Esophagus muscularis mucosa (tissue), 4 donors: ENCODE measurements around the gene SPARCL1. TPM values are rescaled to one million over a fixed set of nuclear protein-coding genes. Genes with fewer than 3 reads are reported as not detected.

Experiments
- DNase-seq: peaks from one replicate; pipeline ENCODE4 v3.0.0-alpha.2; 2017; ENCODE audit errors: extremely low spot score
- H3K27ac ChIP-seq, 4 donors: fragments of 200-600 bp; sonication (generic); replicated peaks in 1 of 4; 1 replicate in 3 of 4; 2 replicates in 1 of 4; pipeline ENCODE4 v1.5.1; 2016 to 2019; ENCODE audit warnings: mild to moderate bottlenecking in 1 of 4
- H3K27me3 ChIP-seq, 4 donors: fragments of 200-600 bp; sonication (generic); one replicate each; pipeline versions ENCODE4 v1.5.1 to v1.6.0; 2016 to 2019
- H3K36me3 ChIP-seq, 4 donors: fragments of 200-600 bp; sonication (generic); one replicate each; pipeline ENCODE4 v1.5.1; 2016 to 2019
- H3K4me1 ChIP-seq, 4 donors: fragments of 200-600 bp; sonication (generic); one replicate each; pipeline ENCODE4 v1.5.1; 2016 to 2019
- H3K4me3 ChIP-seq, 4 donors: fragments of 200-600 bp; sonication (generic); 1 replicate in 2 of 4; 2 replicates in 2 of 4; pipeline ENCODE4 v1.5.1; 2016 to 2019; ENCODE audit warnings: mild to moderate bottlenecking in 4 of 4, moderate library complexity in 1 of 4
- H3K9me3 ChIP-seq, 4 donors: fragments of 200-600 bp; sonication (generic); 1 replicate in 3 of 4; 2 replicates in 1 of 4; pipeline ENCODE4 v1.5.1; 2016 to 2019
- CTCF ChIP-seq, 3 experiments: fragments of 200-600 bp in 2 of 3; fragments of 450-650 bp in 1 of 3; sonication (generic) in 2 of 3; IDR thresholded peaks; one replicate each; pipeline ENCODE4 v1.5.1; 2017 to 2019; ENCODE audit warnings: antibody characterized with exemption in 3 of 3, mild to moderate bottlenecking in 2 of 3, moderate library complexity in 1 of 3
- EP300 ChIP-seq: sonication (generic); formaldehyde crosslinking; IDR thresholded peaks from one replicate; pipeline ENCODE4 v1.6.1; 2017; ENCODE audit warnings: antibody characterized with exemption
- POLR2A ChIP-seq: fragments of 450-650 bp; IDR thresholded peaks from one replicate; pipeline ENCODE4 v1.6.1; 2017; ENCODE audit warnings: antibody characterized with exemption, moderate library complexity, mild to moderate bottlenecking, low read depth
- POLR2AphosphoS5 ChIP-seq, 2 donors: sonication (generic); formaldehyde crosslinking; IDR thresholded peaks; one replicate each; pipeline ENCODE4 v1.6.1; 2017; ENCODE audit warnings: antibody characterized with exemption in 2 of 2
- WGBS: methylation state at CpG from one replicate; pipeline ENCODE4 v1.1.5; 2018; 5-methylcytosine and 5-hydroxymethylcytosine counted together
- intact Hi-C: fragments of 100-400 bp; cut with DNase I; formaldehyde crosslinking; loops from one replicate; pipeline ENCODE4 v1.15.1; 2023
- total RNA-seq, 4 donors: library from RNA; depleted of rRNA; stranded (reverse); fragments of >200 nt; gene quantifications; one replicate each; pipeline versions ENCODE4 v1.1.0 to v1.2.1, GENCODE V29; 2016

SPARCL1 gene
- total RNA-seq, 4 donors from 2014 or later = 1,380 to 2,231 (median 1,856) TPM

DNA sequence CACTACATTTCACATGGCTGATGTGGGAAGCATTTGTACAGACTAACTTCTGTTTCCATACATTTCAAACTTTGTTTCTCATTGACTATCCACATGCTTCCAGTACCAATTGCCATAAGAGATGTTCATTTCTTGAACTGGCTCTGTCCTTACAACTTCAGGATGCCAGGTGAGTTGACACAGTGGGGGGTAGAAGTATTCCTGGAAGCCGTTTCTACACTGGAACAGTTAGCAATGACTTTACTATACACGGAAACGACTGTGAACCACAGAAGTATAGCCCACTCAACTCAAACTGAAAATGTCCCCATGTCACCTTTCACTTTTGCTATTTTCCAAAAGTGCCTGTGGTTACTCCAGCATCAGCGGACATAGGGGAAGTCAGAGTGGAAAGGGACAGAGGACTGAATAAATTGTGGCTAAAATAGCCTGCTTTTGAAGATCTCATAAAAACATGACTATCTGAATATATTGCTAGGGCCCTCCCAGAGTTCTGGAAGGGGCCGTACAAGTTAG lies 41.2 kb upstream of the SPARCL1 start:
- H3K4me1 ChIP-seq = no peaks in the 10 kb centered on the region
- DNase-seq = no peak
- no peak overlapping the region for H3K27ac ChIP-seq
- no peaks in the 10 kb centered on the region for H3K27me3 ChIP-seq
- H3K4me3 ChIP-seq = no peak overlapping the region
- intact Hi-C loops = no loop called here
- WGBS = 81% methylated on average over 5 of the region's 5 CpGs
- TF ChIP-seq POLR2A (no peak), POLR2AphosphoS5 (IDR thresholded peaks at IDR 0.05) (no peak), CTCF (IDR thresholded peaks at IDR 0.05) (no peak), EP300 (no peak)
- H3K36me3 ChIP-seq = no peaks in the 10 kb centered on the region
- peaks cover 0 to 3% (median 0%) of the 10 kb centered on the region in 4 donors for H3K9me3 ChIP-seq

- no peak for TF ChIP-seq POLR2A
- no peak for TF ChIP-seq CTCF (IDR thresholded peaks at IDR 0.05)
- no peak for TF ChIP-seq EP300
- no peak for TF ChIP-seq POLR2AphosphoS5 (IDR thresholded peaks at IDR 0.05)
- Histone ChIP-seq H3K9me3 (no peaks in the 10 kb centered on the region), H3K27ac (no peak overlapping the region), H3K36me3 (no peaks in the 10 kb centered on the region), H3K4me3 (no peak overlapping the region), H3K4me1 (no peaks in the 10 kb centered on the region), H3K27me3 (no peaks in the 10 kb centered on the region)
- WGBS = 90% methylated on average over 2 of the region's 2 CpGs
- DNase-seq = no peak
- intact Hi-C loops = no loop called here
These were observed 38.0 kb upstream of the SPARCL1 start for GRCh38 chr4:87567191-87567590.

DNA sequence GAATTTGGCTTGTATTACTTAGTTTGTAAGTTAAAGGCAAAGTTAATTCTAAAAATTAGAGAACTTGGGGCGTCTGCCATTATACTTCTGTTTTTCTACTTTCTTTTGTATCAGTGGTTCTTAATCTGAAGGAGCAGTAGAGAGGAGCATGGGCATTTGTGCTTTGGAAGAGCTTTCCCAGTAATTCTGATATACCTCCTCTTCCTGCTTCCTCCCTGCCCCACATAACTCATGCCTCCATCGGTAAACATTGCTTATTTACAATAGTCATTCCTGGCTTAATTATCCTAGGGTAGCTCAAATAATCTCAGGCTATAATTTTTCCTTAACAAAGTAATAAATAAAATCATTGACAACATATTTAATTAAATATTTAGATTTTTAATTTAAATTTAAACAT lies 37.1 kb upstream of the SPARCL1 start:
- intact Hi-C loops = no loop called here
- DNase-seq = no peak
- Histone ChIP-seq H3K36me3 (no peaks in the 10 kb centered on the region), H3K27ac (no peak overlapping the region), H3K9me3 (no peaks in the 10 kb centered on the region), H3K4me1 (no peaks in the 10 kb centered on the region), H3K4me3 (no peak overlapping the region), H3K27me3 (no peaks in the 10 kb centered on the region)
- TF ChIP-seq POLR2A (no peak), POLR2AphosphoS5 (IDR thresholded peaks at IDR 0.05) (no peak), EP300 (no peak), CTCF (IDR thresholded peaks at IDR 0.05) (no peak)
- 65% methylated on average over 2 of the region's 2 CpGs for WGBS

DNA sequence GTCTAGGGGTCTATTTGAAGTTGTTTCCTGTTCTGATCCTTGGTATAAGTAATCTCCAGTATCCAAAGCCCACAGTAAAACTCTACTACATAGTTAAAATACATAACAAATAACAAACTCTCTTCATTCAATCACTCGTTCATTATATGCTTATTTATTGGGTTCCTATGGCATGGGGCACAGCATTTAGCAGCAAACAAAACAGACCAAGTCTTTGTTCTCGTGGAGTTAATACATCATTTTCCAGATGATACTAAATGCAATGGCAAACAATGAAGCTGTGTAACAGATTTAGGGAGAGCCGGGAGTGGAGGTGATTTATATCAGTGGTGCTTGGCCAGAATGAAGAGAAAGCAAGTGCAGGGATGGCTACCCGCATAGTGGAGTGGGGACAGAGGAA lies 36.6 kb upstream of the SPARCL1 start:
- Histone ChIP-seq H3K36me3 (no peaks in the 10 kb centered on the region), H3K27ac (no peak overlapping the region), H3K27me3 (no peaks in the 10 kb centered on the region), H3K4me3 (no peak overlapping the region), H3K9me3 (no peaks in the 10 kb centered on the region), H3K4me1 (no peaks in the 10 kb centered on the region)
- no peak for DNase-seq
- whole genome bisulfite sequencing = 88% methylated on average over 4 of the region's 4 CpGs
- intact Hi-C loops = no loop called here
- TF ChIP-seq POLR2A = no peak
- TF ChIP-seq EP300 = no peak
- TF ChIP-seq CTCF (IDR thresholded peaks at IDR 0.05) = no peak
- no peak for TF ChIP-seq POLR2AphosphoS5 (IDR thresholded peaks at IDR 0.05)

DNA sequence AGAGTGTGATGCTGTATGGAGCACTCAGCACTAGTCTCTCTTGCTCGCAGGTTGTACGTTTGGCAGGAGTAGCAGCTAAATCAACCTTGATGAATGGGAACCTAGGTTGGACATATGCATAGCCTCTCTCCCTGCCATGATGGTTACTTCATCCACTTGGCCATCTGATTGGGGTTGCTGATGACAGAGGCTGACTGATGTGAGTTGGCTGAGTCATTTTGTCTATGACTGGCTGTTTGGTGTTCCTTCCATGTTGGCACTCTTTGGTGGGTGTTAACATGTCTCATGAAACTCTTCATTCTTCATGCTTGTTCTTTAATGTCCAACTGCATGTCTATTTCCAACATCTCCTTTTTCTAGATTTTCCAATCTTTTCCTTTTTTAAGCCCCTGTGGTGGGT lies 31.6 kb upstream of the SPARCL1 start:
- no peak for TF ChIP-seq CTCF (IDR thresholded peaks at IDR 0.05)
- intact Hi-C loops = no loop called here
- H3K27ac ChIP-seq = no peak overlapping the region
- WGBS = 95% methylated on average over 2 of the region's 2 CpGs
- no peak for DNase-seq
- no peak overlapping the region for H3K4me3 ChIP-seq
- no peaks in the 10 kb centered on the region for H3K27me3 ChIP-seq
- H3K36me3 ChIP-seq = no peaks in the 10 kb centered on the region
- H3K4me1 ChIP-seq = peaks cover 0 to 10% (median 0%) of the 10 kb centered on the region in 4 donors
- H3K9me3 ChIP-seq = no peaks in the 10 kb centered on the region
